Trophoblast cell (in vitro differentiated cells and primary cell): ENCODE data around the gene PLD2.
A peak's percentile ranks its signal among the peaks of the same experiment; 100 is the strongest.

Experiments
- DNase-seq, 2 donors: peaks; one replicate each; pipeline ENCODE4 v3.0.0-alpha.2; 2016
- H2AFZ ChIP-seq: 2 replicates; pipeline ENCODE4 v1.6.1; 2013; ENCODE audit warnings: low read length, moderate library complexity, mild to moderate bottlenecking; ENCODE audit not compliant: insufficient read depth, poor library complexity
- H2AK5ac ChIP-seq: 2 replicates; pipeline ENCODE4 v1.6.1; 2013; ENCODE audit warnings: mild to moderate bottlenecking, low read length
- H2BK120ac ChIP-seq: 2 replicates; pipeline ENCODE4 v1.6.1; 2013; ENCODE audit warnings: low read length, mild to moderate bottlenecking, moderate library complexity; ENCODE audit not compliant: insufficient read depth, poor library complexity
- H2BK12ac ChIP-seq: 2 replicates; pipeline ENCODE4 v1.6.1; 2013; ENCODE audit warnings: mild to moderate bottlenecking, low read length, moderate library complexity
- H2BK5ac ChIP-seq: 2 replicates; pipeline ENCODE4 v1.6.1; 2013; ENCODE audit warnings: low read length, low read depth, moderate library complexity, mild to moderate bottlenecking; ENCODE audit not compliant: poor library complexity
- H3K14ac ChIP-seq: 2 replicates; pipeline ENCODE4 v1.6.1; 2013; ENCODE audit warnings: mild to moderate bottlenecking, low read length
- H3K18ac ChIP-seq: 2 replicates; pipeline ENCODE4 v1.6.1; 2013; ENCODE audit warnings: mild to moderate bottlenecking, low read length
- H3K23ac ChIP-seq: 2 replicates; pipeline ENCODE4 v1.6.1; 2013; ENCODE audit warnings: low read length
- H3K27ac ChIP-seq: 2 replicates; pipeline ENCODE4 v1.5.1; 2013; ENCODE audit warnings: low read depth, mild to moderate bottlenecking, inconsistent platforms, low read length, moderate library complexity
- H3K27me3 ChIP-seq: 2 replicates; pipeline ENCODE4 v1.6.1; 2013; ENCODE audit warnings: inconsistent platforms, mild to moderate bottlenecking, low read length, moderate library complexity; ENCODE audit not compliant: insufficient read depth
- H3K36me3 ChIP-seq, 2 experiments: 1 replicate in 1 of 2; 2 replicates in 1 of 2; pipeline ENCODE4 v1.6.1; 2013; ENCODE audit warnings: low read length in 2 of 2, mild to moderate bottlenecking in 2 of 2, moderate library complexity in 1 of 2; ENCODE audit not compliant: insufficient read depth in 2 of 2, control insufficient read depth in 1 of 2
- H3K4ac ChIP-seq: 2 replicates; pipeline ENCODE4 v1.6.1; 2013; ENCODE audit warnings: low read depth, mild to moderate bottlenecking, low read length, moderate library complexity
- H3K4me1 ChIP-seq, 2 experiments: 1 replicate in 1 of 2; 2 replicates in 1 of 2; pipeline ENCODE4 v1.6.1; 2013; ENCODE audit warnings: low read length in 2 of 2, mild to moderate bottlenecking in 2 of 2, moderate library complexity in 1 of 2; ENCODE audit not compliant: insufficient read depth in 2 of 2, control insufficient read depth in 1 of 2
- H3K4me2 ChIP-seq: 2 replicates; pipeline ENCODE4 v1.6.1; 2013; ENCODE audit warnings: inconsistent platforms, mild to moderate bottlenecking, low read length, moderate library complexity
- H3K4me3 ChIP-seq: 2 replicates; pipeline ENCODE4 v1.5.1; 2013; ENCODE audit warnings: mild to moderate bottlenecking, low read depth, low read length, inconsistent platforms
- H3K79me1 ChIP-seq: one replicate; pipeline ENCODE4 v1.6.1; 2013; ENCODE audit warnings: low read length
- H3K79me2 ChIP-seq: 2 replicates; pipeline ENCODE4 v1.6.1; 2013; ENCODE audit warnings: low read length, mild to moderate bottlenecking; ENCODE audit not compliant: control insufficient read depth, insufficient read depth, poor library complexity
- H3K9ac ChIP-seq: 2 replicates; pipeline ENCODE4 v1.6.1; 2013; ENCODE audit warnings: mild to moderate bottlenecking, low read length
- H3K9me3 ChIP-seq: 2 replicates; pipeline ENCODE4 v1.6.1; 2013; ENCODE audit warnings: low read depth, mild to moderate bottlenecking, control low read depth, inconsistent platforms, low read length; ENCODE audit not compliant: insufficient read depth
- H4K12ac ChIP-seq: 2 replicates; pipeline ENCODE4 v1.6.1; 2013; ENCODE audit warnings: low read depth, mild to moderate bottlenecking, low read length, moderate library complexity
- H4K8ac ChIP-seq: 2 replicates; pipeline ENCODE4 v1.6.1; 2013; ENCODE audit warnings: low read depth, mild to moderate bottlenecking, low read length, moderate library complexity
- H4K91ac ChIP-seq: one replicate; pipeline ENCODE4 v1.6.1; 2013; ENCODE audit warnings: low read depth, mild to moderate bottlenecking, low read length, moderate library complexity
- WGBS: extraction: QIAGEN DNeasy Blood & Tissue Kit; methylation state at CpG from one replicate; pipeline ENCODE4 v1.1.7; 2013; ENCODE audit warnings: missing lambda C conversion rate; ENCODE audit not compliant: insufficient read length, insufficient coverage; ENCODE audit errors: extremely low coverage; 5-methylcytosine and 5-hydroxymethylcytosine counted together

PLD2 gene

GRCh38 chr17:4836221-4836620, 29.3 kb downstream of the PLD2 start:
- Histone ChIP-seq H3K4me3 (no peak overlapping the region), H3K27me3 (no peaks in the 10 kb centered on the region), H3K9ac (no peak overlapping the region), H3K79me1 (peaks cover 11% of the 10 kb centered on the region), H3K27ac (no peak overlapping the region), H3K4ac (peak overlapping the region; percentile 61), H3K23ac (no peak overlapping the region), H2AK5ac (no peak overlapping the region), H4K91ac (no peak overlapping the region), H2BK120ac (no peak overlapping the region), H3K79me2 (peaks cover 31% of the 10 kb centered on the region), H3K9me3 (no peaks in the 10 kb centered on the region), H3K18ac (no peak overlapping the region), H3K4me2 (no peak overlapping the region), H3K4me1 (peaks cover 13 to 24% of the 10 kb centered on the region in 2 experiments), H2BK12ac (no peak overlapping the region), H3K36me3 (peaks cover 8 to 12% of the 10 kb centered on the region in 2 experiments), H2AFZ (no peak overlapping the region), H4K8ac (no peak overlapping the region), H4K12ac (no peak overlapping the region), H3K14ac (no peak overlapping the region), H2BK5ac (no peak overlapping the region)
- no peak for DNase-seq
- WGBS: no CpG with 5 or more reads among the region's 4 CpGs

GRCh38 chr17:4837471-4838308, 30.7 kb downstream of the PLD2 start:
- whole genome bisulfite sequencing: no CpG with 5 or more reads among the region's 13 CpGs
- Histone ChIP-seq H2BK12ac (no peak overlapping the region), H3K27ac (no peak overlapping the region), H3K4me1 (peaks cover 13 to 24% of the 10 kb centered on the region in 2 experiments), H4K91ac (no peak overlapping the region), H2BK5ac (no peak overlapping the region), H3K14ac (no peak overlapping the region), H3K4me3 (no peak overlapping the region), H3K9ac (no peak overlapping the region), H3K4me2 (no peak overlapping the region), H3K79me2 (peaks cover 31% of the 10 kb centered on the region), H4K12ac (no peak overlapping the region), H3K27me3 (no peaks in the 10 kb centered on the region), H3K36me3 (peaks cover 8 to 13% of the 10 kb centered on the region in 2 experiments), H3K23ac (no peak overlapping the region), H3K18ac (no peak overlapping the region), H2BK120ac (no peak overlapping the region), H4K8ac (no peak overlapping the region), H2AK5ac (no peak overlapping the region), H3K4ac (peak overlapping the region; percentile 59), H3K79me1 (peaks cover 11% of the 10 kb centered on the region), H3K9me3 (no peaks in the 10 kb centered on the region), H2AFZ (no peak overlapping the region)
- DNase-seq: no peak

GRCh38 chr17:4838309-4838785, 31.4 kb downstream of the PLD2 start:
- H2BK120ac ChIP-seq: no peak overlapping the region
- no peak overlapping the region for H3K14ac ChIP-seq
- H3K79me2 ChIP-seq: peaks cover 30% of the 10 kb centered on the region
- H2AFZ ChIP-seq: no peak overlapping the region
- H4K12ac ChIP-seq: no peak overlapping the region
- peaks cover 8 to 13% of the 10 kb centered on the region in 2 experiments for H3K36me3 ChIP-seq
- no peak overlapping the region for H3K27ac ChIP-seq
- no peak overlapping the region for H3K4me3 ChIP-seq
- no peak overlapping the region for H2AK5ac ChIP-seq
- DNase-seq: no peak
- H3K18ac ChIP-seq: no peak overlapping the region
- no peak overlapping the region for H3K23ac ChIP-seq
- WGBS: no CpG with 5 or more reads among the region's 3 CpGs
- H3K9ac ChIP-seq: no peak overlapping the region
- peak overlapping the region; percentile 59 for H3K4ac ChIP-seq
- H3K27me3 ChIP-seq: no peaks in the 10 kb centered on the region
- H4K8ac ChIP-seq: no peak overlapping the region
- H3K4me1 ChIP-seq: peaks cover 13 to 24% of the 10 kb centered on the region in 2 experiments
- no peak overlapping the region for H2BK5ac ChIP-seq
- H3K79me1 ChIP-seq: peaks cover 6% of the 10 kb centered on the region
- no peak overlapping the region for H3K4me2 ChIP-seq
- H4K91ac ChIP-seq: no peak overlapping the region
- no peak overlapping the region for H2BK12ac ChIP-seq
- no peaks in the 10 kb centered on the region for H3K9me3 ChIP-seq

- no peak overlapping the region for H2BK12ac ChIP-seq
- peaks cover 8 to 15% of the 10 kb centered on the region in 2 experiments for H3K36me3 ChIP-seq
- peaks cover 11 to 21% of the 10 kb centered on the region in 2 experiments for H3K4me1 ChIP-seq
- no peaks in the 10 kb centered on the region for H3K27me3 ChIP-seq
- H2AFZ ChIP-seq: no peak overlapping the region
- no peak overlapping the region for H3K4me2 ChIP-seq
- no peak overlapping the region for H3K9ac ChIP-seq
- no peak overlapping the region for H2AK5ac ChIP-seq
- H3K79me2 ChIP-seq: peaks cover 22% of the 10 kb centered on the region
- no peak overlapping the region for H3K27ac ChIP-seq
- no peak overlapping the region for H2BK120ac ChIP-seq
- no CpG with 5 or more reads among the region's 8 CpGs for WGBS
- H4K8ac ChIP-seq: no peak overlapping the region
- no peak for DNase-seq
- no peak overlapping the region for H3K18ac ChIP-seq
- H3K23ac ChIP-seq: no peak overlapping the region
- no peaks in the 10 kb centered on the region for H3K79me1 ChIP-seq
- H2BK5ac ChIP-seq: no peak overlapping the region
- H3K14ac ChIP-seq: no peak overlapping the region
- H3K4me3 ChIP-seq: no peak overlapping the region
- peak overlapping the region; percentile 49 for H3K4ac ChIP-seq
- H4K91ac ChIP-seq: no peak overlapping the region
- no peak overlapping the region for H4K12ac ChIP-seq
- H3K9me3 ChIP-seq: no peaks in the 10 kb centered on the region
These were observed 32.3 kb downstream of the PLD2 start for GRCh38 chr17:4839221-4839620.
